Activated CD8-positive, alpha-beta memory T cell treated with anti-CD3 and anti-CD28 coated beads, Interleukin-2, amount 50 U/mL, for 1 hour (primary cell): ENCODE data around the gene PTGDS.

Source experiments
- DNase-seq: peaks from one replicate; pipeline ENCODE4 v3.0.0-alpha.2; 2020; ENCODE audit errors: extremely low read depth

The PTGDS gene

GRCh38 chr9:137009217-137009616 is 31.9 kb downstream of the PTGDS start:
- DNase-seq = no peak

GRCh38 chr9:137009938-137010732 is 32.8 kb downstream of the PTGDS start:
- DNase-seq = no peak

GRCh38 chr9:137011156-137011555 is 33.9 kb downstream of the PTGDS start:
- no peak for DNase-seq

DNA sequence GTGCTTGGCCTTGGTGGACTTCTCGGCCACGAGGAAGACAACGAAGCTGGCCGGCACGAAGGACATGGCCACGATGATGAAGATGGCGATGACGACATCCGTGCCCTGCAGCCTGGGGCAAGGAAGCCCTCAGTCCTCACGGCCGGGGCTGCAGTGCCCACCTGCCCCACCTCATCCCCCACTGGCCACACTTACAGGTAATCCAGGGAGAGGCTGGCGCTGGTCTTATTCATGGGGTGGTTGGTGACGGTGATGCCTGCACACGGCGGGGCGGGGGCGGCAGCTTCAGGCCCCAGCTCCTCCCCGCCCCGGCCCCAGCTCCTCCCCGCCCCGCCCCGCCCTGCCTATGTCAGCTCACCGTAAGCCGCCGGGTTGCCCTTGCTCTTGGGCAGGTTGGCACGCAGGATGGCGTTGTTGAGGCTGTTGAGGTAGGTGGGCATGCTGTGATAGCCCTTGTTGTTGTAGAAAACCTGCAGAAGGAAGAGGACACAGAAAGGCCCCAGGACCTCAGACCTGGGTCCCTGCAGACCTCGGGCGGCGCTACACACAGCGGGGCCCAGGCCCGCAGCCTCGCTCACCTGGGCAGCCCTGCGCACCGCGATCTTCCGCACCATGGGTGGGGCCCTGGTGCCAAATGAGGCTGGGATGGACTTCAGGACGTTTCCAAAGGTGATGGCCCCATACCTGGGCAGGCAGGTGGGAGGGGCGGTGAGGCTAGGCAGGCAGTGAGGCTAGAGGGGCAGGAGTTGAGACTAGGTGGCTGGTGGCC is 34.8 kb downstream of the PTGDS start:
- DNase-seq = no peak

DNA sequence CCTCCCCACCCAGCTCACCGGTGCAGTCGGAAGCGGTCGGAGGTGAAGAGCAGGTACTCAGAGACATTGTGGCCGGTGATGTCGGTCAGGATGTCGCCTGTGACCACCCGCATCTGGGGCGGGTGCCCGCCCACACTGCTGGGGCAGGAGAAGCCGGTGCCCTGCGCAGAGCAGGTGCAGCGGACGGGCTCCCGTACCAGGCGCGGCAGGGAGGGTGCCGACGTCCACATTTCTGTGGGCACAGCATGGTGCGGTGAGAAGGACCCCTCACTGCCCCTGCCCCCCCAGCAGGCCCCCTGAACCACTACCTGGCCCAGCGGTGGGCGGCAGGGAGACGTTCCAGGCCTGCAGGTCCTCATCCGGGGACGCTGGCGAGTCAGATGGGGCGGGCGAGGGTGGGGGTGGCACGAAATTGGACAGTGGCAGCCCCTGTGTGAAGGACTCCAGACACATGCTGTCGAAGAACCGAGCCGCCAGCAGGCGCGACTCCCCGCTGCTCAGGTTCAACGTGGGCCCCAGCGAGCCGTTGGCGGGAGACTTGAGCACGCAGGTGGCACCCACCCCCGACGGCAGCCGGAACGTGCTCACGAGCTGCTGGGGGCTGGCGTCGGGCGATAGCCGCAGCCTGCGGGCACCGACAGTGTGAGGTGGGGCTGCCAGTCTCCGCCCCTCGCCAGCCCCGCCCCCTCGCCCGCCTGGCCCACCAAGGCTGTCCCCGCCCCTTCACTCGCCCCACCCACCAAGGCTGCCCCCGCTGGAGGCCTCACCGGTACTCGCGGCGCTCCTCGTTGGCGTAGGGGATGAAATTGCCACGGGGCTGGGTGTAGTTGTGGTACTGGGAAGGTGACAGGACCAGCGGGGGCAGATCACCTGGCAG is 35.6 kb downstream of the PTGDS start:
- no peak for DNase-seq

DNA sequence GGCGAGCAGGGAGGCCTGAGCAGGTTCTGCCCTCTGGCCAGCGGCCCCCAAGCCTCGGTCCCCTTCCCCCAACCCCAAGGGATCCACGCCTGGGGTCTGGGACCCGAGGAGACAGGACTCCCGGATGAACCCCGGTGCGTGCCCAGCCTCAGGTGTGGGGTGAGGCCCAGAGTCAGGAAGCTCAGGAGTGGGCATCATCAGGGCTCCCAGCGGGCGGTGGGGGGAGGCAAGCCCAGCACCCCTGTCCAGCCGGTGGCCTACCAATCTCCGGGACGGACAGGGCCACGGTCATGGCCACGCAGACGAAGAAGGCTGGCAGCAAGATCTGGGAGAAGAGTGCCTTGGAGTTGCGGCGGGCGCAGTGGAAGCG is 36.3 kb downstream of the PTGDS start:
- no peak for DNase-seq

- DNase-seq = no peak
These were observed 36.9 kb downstream of the PTGDS start for GRCh38 chr9:137014166-137014565.

GRCh38 chr9:137014776-137015539 is 37.7 kb downstream of the PTGDS start:
- no peak for DNase-seq

- no peak for DNase-seq
These were observed 38.2 kb downstream of the PTGDS start for GRCh38 chr9:137015540-137015930.

DNA sequence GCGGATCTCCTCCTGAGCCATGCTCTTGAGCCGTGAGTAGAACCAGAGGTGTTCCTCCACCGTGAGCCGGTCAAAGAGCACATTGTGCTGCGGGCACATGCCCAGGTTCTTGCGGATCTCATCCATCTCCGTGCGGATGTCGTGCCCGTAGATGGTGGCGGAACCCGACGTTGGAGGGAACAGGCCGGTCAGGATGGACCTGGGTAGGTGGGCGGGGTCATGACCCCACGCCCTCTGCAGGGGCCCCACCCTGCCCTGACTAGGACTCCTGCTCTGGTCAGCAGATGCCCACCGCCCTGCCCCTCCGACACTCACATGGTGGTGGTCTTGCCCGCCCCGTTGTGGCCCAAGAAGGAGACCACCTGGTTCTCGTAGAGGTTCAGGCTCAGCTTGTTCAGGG is 38.7 kb downstream of the PTGDS start:
- no peak for DNase-seq

- no peak for DNase-seq
These were observed 39.1 kb downstream of the PTGDS start for GRCh38 chr9:137016436-137016835.

- no peak for DNase-seq
These were observed 39.8 kb downstream of the PTGDS start for GRCh38 chr9:137017071-137017470.

GRCh38 chr9:137017791-137018497 is 40.6 kb downstream of the PTGDS start:
- DNase-seq = no peak

DNA sequence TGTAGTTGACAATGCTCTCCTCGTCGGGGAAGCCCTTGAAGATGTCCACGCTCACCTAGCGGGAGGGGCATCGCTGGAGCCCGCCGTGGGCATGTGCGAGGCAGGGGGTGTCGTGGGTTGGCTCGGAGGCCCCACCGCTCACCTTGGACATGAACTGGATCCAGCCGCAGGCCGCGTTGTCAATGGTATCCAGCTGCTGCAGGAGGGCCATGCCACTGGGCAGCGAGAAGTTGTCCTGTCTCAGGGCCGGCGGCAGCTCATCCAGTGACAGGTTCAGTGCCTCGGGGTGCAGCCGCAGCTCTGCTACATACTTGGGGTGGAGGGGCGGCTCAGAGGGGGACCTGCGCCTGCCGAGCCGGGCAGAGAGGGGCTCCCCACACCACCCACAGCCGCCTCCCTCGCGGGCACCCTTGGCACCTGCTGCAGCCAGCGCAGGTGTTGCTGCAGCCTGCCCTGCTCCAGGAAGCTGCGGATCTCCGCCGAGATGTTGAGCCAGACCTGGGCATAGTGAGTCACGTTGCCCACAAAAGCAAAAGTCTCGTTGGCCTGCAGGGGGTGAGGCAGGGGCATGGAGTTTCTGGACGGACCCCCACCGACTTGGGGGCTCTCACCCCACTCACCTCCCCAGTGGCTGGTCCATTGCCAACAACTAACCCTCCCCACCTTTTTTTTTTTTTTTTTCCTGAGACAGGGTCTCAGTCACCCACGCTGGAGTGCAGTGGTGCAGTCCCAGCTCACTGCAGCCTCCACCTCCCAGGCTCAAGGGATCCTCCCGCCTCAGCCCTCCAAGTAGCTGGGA is 41.7 kb downstream of the PTGDS start:
- no peak for DNase-seq

GRCh38 chr9:137019891-137020683 is 42.8 kb downstream of the PTGDS start:
- DNase-seq = no peak

DNA sequence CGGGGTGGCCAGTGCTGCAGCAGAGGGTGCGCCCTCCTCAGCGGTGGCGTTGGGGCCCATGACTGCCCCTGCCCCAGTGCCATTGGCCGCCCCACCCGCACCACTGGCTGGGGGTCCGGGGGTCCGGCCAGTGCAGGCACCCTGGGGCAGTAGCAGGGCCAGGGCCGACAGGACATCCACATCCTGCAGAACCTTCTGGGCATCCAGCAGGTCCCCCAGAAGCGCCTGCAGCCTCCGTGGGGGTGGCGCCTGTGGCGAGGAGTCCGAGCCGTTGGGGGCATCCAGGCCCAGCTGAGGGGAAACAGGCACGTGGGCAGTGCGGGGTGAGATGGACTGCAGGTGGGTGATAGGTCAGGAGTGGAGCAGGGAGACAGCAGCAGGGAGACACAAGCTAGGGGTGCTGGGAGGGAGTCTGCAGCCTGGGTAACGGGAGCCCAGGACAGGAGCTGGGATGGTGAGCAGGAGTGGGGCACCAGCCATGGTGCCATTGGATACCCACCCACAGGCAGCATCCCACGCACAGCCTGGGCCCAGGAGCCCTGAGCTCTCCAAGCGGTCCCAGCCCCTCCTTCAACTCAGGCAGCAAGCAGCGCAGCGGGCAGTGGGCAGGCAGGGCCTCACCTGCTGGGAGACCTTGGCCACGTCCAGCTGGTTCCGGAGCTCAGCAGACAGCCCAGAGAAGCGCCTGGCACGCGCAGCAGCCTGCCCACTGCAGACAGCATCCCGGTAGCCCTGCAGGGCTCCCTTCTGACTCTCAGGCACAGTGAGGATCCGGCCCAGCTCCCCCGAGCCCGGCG is 43.7 kb downstream of the PTGDS start:
- no peak for DNase-seq

DNA sequence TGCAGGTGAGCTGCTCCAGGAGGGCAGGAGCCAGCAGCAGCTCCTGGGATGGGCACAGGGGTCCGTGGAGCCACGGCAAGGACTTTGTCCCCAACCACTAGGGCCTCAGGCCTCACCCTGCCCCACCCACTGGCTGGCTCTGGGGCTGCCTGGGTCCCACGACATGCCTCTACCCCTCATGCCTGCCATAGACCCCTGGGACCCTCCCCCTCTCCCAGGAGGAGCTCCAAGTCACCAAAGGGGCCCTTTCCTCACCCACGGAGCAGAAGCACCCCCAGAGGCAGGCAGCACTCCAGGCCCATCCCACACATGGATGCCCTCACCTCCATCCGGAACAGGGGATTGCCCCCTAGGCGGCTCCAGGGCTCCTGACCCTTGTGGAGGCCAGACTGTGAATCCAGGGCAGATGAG is 44.3 kb downstream of the PTGDS start:
- no peak for DNase-seq

DNA sequence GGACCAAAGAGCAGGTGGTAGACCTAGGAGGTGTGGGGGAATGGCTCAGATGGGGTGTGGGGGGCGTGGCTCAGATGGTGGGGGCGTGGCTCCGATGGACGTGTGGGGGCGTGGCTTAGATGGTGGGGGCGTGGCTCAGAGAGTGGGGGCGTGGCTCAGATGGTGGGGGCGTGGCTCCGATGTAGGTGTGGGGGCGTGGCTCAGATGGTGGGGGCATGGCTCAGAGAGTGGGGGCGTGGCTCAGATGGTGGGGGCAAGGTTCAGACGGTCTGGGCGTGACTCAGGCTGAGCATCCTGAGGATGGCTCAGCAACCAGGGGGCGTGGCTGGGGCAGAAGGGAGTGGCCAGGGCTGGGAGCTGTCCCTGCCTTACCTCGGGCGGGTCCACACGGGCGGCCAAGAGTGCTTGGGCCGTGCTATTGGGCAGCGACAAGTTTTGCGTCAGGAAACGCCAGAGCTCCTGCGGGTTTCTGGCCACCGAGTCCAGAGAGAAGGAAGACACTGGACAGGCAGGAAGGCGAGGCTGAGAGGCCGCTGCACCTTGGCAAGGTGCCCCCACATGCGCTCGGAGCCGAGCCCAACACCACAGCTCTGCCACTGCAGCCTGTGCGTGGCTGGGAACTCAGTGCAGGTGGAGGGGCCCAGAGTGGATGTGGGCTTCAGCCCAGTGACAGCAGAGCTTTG is 44.8 kb downstream of the PTGDS start:
- DNase-seq = peak; percentile 36
